ENCODE measurements around the gene PROX2.
A peak's percentile ranks its signal among the peaks of the same experiment; 100 is the strongest.

PROX2 gene, protein sequence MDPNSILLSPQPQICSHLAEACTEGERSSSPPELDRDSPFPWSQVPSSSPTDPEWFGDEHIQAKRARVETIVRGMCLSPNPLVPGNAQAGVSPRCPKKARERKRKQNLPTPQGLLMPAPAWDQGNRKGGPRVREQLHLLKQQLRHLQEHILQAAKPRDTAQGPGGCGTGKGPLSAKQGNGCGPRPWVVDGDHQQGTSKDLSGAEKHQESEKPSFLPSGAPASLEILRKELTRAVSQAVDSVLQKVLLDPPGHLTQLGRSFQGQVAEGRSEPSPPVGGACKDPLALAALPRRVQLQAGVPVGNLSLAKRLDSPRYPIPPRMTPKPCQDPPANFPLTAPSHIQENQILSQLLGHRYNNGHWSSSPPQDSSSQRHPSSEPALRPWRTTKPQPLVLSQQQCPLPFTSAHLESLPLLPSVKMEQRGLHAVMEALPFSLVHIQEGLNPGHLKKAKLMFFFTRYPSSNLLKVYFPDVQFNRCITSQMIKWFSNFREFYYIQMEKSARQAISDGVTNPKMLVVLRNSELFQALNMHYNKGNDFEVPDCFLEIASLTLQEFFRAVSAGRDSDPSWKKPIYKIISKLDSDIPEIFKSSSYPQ

GRCh38 chr14:74875941-74876913, at the start of gene PROX2:
Gene PROX2, minus strand, starts transcription at chr14:74876145. Its CDS starts 12,311 bp downstream, at chr14:74863834.
- DNase-seq, result peak; percentile 21

DNA sequence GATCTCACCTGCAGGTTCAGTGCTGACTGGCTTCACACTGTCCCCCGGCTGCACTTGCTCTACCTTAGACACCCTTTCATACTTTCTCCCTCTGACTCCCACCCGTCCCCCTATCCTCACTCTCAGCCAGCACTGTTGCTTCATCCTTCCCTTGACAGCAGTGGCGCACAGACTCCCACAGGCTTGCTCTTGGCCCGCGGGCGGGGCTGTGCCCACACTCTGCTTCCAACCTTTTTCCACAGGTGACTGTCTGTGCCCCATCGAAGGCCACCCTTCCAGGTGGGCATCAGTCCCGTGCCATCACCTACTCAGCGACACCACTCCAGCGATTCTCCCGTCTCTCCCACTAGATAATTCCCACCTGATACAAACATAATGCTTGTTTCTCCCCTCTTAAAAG, 48.1 kb upstream of the PROX2 start:
- DNase-seq, result no peak

GRCh38 chr14:74922752-74923401, 46.9 kb upstream of the PROX2 start, which contains the start of gene RPS6KL1:
Gene RPS6KL1, minus strand, starts transcription at chr14:74923260. Its CDS starts 1,719 bp downstream, at chr14:74921541.
- peak; percentile 73 for DNase-seq

- no peak for DNase-seq
Measured at GRCh38 chr14:74921987-74922751, 46.2 kb upstream of the PROX2 start.

- no peak for DNase-seq
Measured at GRCh38 chr14:74921053-74921620, 45.2 kb upstream of the PROX2 start.

- DNase-seq, result no peak
Measured at GRCh38 chr14:74920281-74920680, 44.3 kb upstream of the PROX2 start.

- DNase-seq, result no peak
Measured at GRCh38 chr14:74919421-74920165, 43.6 kb upstream of the PROX2 start.

DNA sequence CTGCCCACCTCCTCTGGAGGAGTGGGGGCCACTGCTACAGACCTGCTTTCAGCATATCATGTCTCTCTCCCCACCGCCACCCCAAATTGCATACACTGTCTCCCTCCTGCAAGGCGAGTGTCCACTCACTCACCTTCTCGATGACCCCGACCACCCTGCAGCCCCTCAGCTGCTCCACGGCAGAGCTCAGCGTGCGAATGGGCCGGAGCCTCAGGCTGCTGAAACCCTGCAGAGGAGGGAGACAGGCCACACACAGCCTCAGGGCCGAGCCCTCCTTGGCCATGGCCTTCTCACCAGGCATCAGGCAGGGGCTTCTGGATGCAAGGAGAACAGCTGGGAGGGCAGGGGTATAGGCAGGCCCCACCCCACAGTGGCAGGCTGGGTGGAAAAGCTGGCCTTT, 42.4 kb upstream of the PROX2 start:
- DNase-seq, result no peak

DNA sequence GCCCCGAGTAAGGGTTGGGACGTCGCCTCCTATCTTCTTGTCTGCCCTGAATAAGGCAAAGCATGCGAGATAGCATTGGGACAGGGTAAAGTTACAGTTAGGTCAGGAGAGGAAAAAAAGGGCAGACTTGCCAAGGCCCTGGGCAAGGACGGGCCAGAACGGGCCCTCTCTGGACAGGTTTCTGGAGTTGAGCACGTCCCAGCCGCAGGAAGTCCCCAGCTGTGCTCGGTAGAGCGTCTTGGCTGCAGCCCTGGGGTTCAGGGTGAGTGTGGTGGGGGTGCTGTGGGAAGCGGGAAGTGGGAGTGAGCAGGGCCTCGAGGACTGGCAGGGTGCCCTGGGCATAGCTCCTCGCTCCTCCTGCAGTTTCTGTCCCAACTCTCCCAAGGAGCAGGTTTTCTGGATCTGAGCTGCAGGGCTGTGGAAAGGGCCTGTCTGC, 41.7 kb upstream of the PROX2 start:
- DNase-seq, result no peak

DNA sequence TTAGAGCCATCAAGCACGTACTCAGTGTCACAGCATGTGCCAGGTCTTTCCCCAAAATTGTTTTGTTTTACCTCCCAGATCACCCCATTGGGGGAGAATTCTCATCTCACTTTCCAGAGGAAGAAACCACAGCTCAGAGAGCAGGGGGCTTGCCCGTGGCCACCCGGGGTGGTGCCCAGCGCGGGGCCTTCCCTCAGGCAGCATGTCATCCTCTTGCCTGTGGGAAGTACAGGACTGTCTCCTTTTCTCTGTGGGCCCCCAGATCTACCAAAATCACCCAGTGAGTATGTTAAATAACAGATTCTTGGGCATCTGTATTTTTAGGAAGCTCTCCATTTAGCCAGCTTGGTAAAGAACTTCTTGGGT, 41.2 kb upstream of the PROX2 start:
- DNase-seq, result no peak

- DNase-seq, result no peak
Measured at GRCh38 chr14:74915826-74916225, 39.9 kb upstream of the PROX2 start.

GRCh38 chr14:74915426-74915825, 39.5 kb upstream of the PROX2 start:
- no peak for DNase-seq

- peak; percentile 20 for DNase-seq
Measured at GRCh38 chr14:74913986-74914573, 38.1 kb upstream of the PROX2 start.

GRCh38 chr14:74913393-74913910, 37.5 kb upstream of the PROX2 start:
- DNase-seq, result no peak

DNA sequence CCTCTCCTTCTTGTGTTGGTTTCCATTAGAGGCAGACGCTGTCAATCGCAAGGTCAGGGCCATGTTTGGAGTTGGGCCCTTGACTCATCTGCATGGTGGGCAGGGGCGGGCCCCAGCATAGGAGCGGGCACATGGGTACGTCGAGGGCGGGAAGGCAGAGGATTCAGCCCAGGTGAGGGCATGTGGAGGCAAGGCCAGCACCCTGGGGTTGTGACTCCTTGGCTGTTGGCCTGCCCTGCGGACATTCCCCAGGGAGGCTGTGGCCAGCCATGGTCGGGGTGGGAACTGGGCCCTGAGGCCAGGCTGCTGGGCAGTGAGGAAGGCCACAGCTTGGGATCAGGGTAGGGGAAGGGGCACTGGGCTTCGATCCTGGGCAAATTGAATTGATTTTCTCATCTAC, 36.9 kb upstream of the PROX2 start:
- DNase-seq, result no peak

DNA sequence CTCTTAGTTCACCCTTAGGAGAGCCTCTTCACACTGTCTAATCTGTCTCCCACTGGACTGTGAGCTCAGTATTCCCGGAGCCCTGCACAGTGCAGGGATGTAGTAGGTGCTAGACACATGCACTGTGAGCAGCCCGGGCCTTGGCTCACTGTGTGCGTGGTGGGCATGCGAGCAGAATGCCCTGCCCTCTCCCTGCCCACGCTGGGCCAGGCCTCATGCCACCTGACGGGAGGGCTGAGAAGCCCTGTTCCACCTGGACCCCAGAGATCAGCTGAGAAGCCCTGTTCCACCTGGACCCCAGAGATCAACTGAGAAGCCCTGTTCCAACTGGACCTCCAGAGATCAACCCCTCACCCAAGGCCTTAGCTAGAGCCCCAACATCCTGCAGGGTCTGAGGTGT, 36.2 kb upstream of the PROX2 start:
- DNase-seq, result no peak

DNA sequence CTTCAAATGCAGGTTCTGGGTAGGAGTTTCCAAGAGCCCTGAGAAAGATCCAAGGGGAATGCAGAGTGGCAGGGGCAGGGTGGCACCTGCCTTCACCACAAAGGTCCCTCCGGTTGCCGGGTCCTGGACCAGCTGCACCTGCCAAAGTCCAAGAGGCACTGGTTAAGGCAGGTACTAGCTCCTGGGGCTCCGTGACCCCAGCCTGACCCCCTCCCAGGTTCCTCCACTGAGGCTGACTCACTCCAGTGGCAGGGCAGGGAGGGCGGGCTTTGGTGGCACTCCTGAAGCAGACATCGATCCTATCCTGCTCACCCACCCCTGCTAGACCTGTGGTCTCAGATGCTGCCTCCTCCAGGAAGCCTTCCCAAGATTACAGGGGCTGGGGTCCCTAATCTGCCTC, 35.8 kb upstream of the PROX2 start:
- DNase-seq, result no peak

GRCh38 chr14:74911221-74911620, 35.3 kb upstream of the PROX2 start:
- DNase-seq, result no peak

DNA sequence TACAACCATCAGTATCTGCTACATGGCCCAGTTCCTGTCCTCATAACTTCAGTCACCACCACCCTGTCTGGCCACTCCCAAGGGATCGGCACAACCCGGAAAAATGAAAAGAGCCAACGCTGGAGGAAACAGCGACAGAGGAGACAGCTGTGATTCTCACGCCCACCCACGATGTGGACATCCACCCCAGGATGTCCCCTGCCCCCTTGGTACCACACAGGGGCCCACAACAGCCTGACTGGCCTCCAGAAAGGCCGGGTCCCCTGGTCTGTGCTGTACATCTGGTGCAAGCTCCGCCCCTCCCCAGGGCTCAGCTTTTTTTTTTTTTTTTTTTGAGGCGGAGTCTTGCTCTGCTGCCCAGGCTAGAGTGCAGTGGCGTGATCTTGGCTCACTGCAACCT, 34.6 kb upstream of the PROX2 start:
- DNase-seq, result no peak

DNA sequence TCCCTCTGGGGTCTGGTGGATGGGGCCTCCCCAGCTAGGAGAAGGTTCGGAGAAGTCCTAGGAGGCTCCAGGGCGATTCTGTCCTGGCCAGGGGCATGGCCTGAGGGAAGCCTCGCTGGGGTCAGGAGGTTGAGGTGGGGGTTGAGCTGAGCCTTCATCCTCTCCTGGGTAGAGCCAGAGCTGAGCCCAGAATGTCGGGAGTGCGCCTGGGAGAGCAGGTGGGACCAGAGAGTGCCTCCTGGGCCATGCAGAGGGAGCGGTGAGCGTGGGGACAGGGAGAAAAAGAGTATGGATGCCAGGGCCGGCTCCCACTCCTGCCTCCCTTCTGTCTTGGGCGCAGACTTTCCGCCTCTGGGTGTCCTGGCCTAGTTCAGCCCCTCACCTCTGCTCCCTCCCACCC, 34.0 kb upstream of the PROX2 start:
- no peak for DNase-seq
